Frontal cortex (tissue), 4 donors: ENCODE results near the gene SERPINB1. TPM values are rescaled to one million over a fixed set of nuclear protein-coding genes. Genes with fewer than 3 reads are reported as not detected.

Experiments
- DNase-seq, 2 donors: peaks; one replicate each; pipeline ENCODE4 v3.0.0; 2012; ENCODE audit warnings: low spot score in 2 of 2
- FAIRE-seq: peaks from 2 replicates; lab custom pipeline; 2012; peaks lifted over from hg19 to GRCh38; lab: Jason Lieb, UNC
- total RNA-seq: library from RNA; depleted of rRNA; stranded (reverse); fragments of >200 nt; gene quantifications from one replicate; pipeline ENCODE4 v1.2.3, GENCODE V29; 2014
- donor health status: control.
- donor health status: control.
- donor health status: control.

The SERPINB1 gene
- total RNA-seq, 1 donor from 2014 or later, result 3.3 TPM

DNA sequence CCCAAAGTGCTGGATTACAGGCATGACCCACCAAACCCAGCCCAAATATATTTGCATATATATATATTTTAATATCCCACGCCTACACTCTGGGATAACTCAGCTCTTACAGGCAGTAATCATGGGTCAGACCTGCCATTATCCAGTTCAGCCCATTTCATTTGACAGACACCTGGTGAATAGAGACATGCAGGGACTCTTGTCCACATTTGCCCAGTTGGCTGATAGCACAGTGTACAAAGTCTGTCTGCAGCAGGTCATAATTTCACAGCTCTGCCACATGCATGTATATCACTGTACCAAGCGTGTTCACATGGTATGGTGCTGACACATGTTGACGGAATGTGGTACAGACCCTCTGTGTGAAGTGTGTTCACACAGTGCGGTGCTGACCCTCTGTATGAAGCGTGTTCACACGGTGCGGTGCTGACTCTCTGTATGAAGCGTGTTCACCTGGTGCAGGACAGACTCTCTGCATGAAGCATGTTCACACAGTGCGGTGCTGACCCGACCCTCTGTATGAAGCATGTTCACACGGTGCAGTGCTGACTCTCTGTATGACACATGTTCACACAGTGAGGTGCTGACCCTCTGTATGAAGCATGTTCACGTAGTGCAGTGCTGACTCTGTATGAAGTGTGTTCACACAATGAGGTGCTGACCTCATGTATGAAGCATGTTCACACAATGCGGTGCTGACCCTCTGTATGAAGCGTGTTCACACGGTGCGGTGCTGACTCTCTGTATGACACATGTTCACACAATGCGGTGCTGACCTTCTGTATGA lies 10.3 kb upstream of the SERPINB1 start:
- DNase-seq (no peak), FAIRE-seq (no peak)

DNA sequence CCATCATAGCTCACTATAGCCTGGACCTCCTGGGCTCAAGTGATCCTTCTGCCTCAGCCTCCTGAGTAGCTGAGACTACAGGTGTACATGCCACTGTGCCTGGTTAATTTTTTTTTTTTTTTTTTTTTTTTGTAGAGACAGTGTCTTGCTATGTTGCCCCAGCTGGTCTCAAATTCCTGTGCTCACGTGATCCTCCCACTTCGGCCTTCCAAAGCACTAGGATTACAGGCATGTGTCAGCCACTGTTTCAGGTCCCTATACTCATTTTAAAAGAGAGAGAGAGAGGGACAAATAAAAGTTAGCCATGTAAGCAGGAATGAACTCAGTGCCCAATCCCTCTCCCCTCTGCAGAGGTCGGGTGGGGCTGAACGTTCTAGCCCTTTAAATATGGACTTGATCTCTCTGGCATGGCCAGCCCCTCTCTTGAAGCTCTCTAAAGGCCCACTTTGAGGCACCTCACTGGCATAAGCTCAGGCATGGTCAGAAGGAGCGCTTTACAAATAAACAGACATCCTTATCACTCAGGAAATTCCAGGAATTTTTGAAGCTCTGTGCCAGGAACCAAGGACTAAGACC lies 9.0 kb upstream of the SERPINB1 start:
- FAIRE-seq (no peak), DNase-seq (no peak)

DNA sequence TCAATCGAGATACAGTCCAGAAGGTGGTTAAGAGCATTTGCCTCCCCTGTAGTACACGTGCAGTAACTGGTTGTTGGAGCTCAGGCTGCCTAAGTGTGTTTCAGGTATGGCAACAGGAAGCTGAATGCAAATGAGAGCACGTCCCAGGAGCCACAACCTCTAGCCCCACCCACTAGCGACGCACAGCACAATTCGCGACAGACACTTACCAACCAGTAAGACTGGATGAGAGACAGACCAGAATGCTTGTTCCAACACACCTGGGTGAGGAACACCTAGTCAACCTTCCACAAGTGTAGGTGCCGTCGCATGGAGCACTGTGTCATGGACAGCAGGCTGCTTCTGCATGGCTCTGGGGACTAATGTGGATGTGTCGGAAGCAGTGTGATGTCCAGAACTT lies 7.2 kb upstream of the SERPINB1 start:
- DNase-seq, result no peak
- no peak for FAIRE-seq

DNA sequence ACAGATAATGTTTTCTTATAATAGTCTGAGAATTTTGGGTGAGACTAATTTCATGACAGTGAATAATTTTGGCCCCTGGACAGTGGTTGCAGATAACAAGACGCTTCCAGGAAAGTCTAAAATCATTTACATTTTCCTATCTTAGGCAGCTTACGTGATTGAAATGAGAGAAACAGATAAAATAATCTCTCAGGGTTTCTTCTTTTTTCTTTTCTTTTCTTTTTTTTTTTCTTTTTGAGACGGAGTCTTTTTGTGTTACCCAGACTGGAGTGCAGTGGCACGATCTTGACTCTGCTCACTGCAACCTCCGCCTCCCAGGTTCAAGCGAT lies 4.2 kb upstream of the SERPINB1 start:
- FAIRE-seq (no peak), DNase-seq (no peak)

DNA sequence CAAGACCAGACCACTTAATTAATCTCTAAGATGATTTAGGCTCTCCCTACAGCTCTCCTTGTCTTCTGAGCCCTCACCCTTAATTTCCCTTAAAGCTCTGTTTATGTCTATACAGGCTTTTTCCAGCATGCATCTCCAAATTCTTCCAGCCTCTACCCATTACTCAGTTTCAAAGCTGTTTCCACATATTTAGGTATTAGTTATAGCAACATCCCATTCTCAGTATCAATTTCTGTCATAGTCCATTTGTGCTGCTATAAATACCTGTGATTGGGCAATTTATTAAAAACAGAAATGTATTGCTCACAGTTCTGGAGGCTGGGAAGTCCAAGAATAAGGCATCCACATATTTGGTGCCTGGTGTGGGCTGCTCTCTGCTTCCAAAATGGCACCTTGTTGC lies 2.3 kb upstream of the SERPINB1 start:
- FAIRE-seq, result no peak
- DNase-seq, result no peak

DNA sequence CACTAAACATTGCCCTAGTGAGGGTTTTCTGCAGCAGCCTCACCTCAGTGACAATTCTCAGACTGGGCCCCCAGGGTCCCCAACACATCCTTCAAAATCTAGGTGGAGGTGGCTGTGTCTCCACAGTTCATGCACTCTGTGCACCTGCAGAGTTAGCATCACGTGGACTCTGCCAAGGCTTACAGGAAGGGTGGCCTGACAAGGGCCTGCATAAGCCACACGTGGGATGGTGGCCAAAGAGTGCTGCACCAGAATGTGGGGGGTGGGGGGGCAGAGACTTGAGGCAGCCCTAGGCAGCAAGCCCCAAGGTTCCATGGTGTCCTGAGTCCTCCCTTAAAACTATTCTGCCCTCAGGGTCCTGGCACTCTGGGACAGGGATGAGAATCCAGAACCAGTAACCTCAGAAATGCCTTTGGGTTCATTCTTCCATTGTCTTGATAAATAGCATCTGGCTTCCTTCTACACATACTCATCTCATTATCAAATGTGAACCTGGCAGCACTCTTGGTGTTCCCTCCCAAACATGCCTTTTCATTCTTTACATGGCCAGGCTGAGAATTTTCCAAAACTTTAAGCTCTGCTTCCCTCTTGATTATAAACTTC lies 1.6 kb upstream of the SERPINB1 start:
- FAIRE-seq, result no peak
- DNase-seq, result no peak

DNA sequence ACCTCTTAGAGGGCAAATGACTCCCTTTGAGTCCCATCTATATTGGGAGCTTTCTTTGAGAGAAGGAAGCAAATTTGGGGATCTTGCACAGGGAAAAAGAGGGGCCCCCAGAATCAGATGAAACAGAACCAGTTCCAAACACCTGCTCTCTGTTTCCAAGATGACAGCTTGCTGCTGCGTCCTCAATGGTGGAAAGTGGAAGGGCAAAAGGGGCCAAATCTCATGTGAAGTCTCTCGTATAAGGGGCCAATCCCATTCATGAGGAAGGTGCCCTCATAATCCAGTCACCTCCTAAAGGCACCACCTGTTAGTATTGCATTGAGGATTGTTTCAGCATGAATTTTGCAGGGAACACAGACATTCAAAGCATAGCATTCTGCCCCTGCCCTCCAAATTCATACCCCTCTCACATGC lies 483 bp upstream of the SERPINB1 start:
- DNase-seq (no peak), FAIRE-seq (no peak)

DNA sequence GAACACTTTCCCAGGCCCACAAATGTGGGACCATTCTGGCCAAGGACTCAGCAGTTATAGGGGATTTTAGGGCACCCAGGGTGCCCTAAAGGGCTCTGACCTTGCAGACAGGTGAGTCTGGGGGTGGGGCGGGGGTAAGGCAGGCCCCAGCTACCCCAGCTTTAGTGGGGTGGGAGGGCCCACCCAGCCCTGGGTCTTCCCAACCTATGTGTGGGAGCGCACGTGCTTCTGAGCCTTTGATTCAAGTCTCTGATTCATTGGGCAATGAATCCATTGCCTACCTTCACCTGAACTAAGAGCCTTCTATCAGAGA lies 958 bp downstream of the SERPINB1 start:
- DNase-seq, result no peak
- no peak for FAIRE-seq

DNA sequence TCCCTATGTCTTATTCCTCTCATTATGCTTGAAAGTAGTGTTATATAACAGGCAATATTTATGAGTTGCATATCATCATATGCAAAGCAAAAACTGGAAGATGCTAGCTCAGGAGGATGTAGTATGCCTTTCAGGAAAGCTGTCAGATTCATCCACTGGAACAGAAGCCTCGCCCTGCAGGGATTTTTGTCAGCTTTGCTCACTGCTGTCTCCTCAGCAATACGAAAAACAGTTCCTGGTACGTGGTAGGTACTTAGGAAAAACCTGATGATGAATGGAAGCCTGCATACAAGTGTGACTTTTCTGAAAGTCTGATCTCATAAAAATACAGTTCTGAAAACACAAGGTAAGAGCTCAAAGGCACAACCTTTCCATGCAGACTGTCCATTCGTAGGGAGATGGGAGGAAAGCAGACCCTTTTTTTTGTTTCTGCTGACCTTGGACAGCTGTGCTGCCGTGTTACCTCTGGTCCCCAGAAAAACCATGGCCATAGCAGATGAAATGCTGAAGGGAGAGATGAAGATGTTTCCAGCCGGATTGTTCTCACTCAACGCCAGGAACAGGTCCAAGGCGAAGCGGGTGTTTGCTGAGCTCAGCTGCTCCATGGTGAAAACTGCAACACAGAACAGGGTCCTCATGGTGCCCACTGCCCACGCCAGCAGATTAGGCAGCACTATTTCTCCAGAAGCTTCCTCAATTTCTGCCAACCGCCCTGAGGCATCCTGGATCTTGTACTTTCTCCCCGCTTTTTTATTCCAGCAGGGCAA lies 1.5 kb downstream of the SERPINB1 start:
- FAIRE-seq (no peak), DNase-seq (no peak)

DNA sequence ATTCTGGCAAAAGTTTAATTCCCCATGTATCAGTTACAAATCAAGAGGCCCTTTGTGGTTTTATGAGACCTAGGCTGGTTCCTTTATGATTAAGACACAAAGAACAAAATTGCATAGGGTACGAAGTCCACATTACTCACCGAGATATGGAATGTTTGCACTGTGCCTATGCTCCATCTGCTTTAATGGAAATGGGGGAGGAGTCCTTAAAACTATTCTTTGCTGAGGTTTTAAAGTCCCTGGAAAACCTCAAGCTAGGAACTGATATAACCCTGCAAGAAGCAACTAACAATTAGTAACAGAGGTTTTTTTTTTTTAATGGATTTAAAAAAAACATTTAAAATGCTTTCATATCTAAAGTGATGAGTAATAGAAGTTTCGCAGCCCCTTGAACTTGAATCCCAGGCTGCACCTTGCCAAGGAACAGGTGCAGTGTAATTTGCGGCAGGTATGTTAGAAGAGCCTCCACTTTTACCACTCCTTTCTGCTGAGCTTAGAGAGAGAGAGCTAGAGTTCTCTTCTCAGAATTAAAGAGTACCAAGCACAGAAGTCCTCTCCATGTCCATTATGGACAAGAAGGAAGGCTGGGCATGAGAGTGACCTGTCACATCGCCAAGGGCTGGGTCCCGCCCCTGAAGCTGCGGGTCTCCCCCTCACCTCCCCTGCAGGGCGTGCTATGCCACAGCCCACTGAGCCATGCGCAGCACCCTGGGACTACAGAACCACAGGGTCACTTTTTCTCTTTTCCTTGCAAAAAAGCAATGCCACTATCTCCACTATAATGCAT lies 2.3 kb downstream of the SERPINB1 start:
- FAIRE-seq (no peak), DNase-seq (no peak)

DNA sequence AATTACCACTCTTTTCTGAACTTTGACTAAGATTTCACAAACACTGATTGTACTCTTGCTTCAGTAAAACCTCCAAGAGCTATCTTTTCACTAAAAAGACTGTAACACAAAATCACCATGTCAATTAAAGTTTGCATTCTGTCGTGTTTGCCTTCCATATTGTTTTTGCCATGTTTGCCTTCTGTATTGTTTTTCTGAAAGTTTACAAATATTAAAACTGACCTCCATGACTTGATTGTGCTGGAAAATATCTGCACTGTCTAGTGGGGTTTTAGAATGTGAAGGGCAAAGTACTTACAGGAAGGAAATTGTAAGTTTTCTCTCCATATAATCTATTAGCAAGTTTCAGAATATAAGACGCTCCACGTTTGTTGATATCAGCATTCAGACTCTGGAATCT lies 3.4 kb downstream of the SERPINB1 start:
- no peak for DNase-seq
- no peak for FAIRE-seq

DNA sequence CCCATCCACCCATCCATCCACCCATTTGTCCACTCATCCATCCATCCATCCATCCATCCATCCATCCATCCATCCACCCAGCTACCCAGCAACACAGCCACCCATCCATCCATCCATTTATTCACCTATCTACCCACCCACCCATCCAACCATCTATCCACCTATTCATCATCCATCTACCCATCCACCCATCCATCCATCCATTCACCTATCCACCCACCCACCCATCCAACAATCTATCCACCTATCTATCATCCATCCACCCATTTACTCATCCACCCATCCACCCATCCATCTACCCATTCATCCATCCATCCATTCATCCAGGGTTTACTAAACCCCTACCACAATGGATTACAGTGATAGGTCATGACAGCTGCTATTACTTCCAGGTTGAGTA lies 7.4 kb downstream of the SERPINB1 start:
- DNase-seq, result no peak
- no peak for FAIRE-seq

DNA sequence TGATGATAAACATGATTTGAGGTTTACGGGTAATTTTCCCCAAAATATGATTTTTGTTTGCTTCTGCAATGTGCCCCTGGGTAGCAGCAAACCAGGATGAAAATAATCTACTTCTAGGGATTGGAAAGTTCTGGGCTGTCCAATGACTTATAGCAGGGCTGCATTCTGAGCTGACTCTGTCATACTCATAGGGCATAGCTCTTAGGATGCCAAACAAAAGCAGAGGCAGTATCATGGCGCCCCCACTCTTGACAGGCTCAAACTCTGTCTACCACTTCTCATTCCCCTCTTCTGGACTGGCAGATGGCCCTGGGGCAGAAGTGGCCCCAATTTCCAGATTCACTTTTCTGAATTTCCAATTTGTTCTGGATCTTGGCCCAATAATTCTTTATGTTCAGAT lies 10.3 kb downstream of the SERPINB1 start:
- FAIRE-seq (no peak), DNase-seq (no peak)

DNA sequence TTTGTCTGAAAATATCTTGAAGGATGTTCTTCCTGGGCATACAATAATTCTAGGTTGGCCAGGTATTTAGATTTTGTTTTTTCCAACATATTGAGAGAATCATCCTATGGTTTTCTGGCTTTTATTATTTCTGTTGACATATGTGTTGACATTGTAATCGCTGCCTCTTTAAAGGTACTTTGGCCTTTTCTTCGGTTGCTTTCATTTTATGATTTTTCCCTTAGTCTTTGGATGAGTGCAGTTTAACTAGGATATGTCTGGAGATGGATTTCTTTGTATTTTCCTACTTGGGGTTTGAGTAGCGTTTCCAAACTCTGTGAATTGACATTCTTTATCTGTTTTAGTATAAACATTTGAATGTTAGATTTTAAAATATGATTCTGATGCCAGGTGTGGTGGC lies 11.5 kb downstream of the SERPINB1 start:
- FAIRE-seq (no peak), DNase-seq (no peak)

DNA sequence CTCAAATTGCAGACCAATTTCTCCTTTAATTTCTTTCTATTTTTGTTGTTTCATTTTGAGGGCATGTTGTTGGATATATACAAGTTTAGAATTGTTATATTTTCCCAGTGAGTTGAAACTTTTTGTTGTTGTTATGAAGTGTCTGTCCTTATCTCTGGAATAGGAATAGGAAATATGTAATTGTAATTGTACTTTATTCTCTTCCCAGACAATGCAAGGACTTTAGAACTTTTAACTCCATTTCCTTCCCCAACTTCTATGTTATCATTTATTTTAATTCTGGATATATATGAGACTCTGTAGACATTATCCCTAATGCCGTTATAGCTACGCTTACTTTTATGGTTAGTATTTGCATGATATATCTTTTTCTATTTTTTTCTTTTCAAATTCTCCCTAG lies 12.4 kb downstream of the SERPINB1 start:
- DNase-seq, result no peak
- FAIRE-seq, result no peak

DNA sequence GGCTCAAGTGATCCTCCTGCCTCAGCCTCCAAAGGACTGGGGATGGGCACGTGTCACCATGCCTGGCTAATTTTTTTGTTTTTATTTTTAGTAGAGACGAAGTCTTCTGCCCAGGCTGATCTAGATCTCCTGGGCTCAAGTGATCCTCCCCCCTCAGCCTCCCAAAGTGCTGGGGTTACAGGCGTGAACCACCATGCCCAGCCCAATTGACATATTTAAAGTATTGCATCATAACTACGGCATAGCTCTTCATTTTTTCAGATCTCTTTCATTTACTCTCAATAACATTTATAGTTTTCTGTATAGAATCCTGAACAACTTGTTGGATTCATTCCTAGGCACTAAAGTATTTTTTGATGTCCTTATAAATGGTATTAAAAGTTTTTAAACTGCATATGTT lies 13.0 kb downstream of the SERPINB1 start:
- no peak for DNase-seq
- FAIRE-seq, result no peak

DNA sequence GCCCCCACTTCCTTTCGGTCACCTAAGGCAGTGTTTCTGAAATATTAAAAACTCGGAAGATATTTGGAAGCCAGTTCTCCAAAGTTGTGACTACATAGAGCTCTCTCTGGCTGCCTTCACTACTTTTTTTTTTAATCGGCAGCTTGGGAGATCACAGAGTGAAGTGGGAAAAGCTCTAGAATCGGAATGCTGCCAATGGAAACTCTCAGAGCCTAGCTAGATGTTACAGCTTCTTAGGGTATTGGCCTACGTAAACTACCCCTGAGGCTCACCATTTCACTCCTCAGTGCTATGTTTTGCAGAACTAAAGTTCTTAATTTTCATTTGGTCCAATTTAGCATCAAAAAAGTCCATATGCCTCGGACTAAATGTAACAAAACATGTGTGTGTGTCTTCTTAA lies 14.5 kb downstream of the SERPINB1 start:
- DNase-seq (no peak), FAIRE-seq (no peak)

DNA sequence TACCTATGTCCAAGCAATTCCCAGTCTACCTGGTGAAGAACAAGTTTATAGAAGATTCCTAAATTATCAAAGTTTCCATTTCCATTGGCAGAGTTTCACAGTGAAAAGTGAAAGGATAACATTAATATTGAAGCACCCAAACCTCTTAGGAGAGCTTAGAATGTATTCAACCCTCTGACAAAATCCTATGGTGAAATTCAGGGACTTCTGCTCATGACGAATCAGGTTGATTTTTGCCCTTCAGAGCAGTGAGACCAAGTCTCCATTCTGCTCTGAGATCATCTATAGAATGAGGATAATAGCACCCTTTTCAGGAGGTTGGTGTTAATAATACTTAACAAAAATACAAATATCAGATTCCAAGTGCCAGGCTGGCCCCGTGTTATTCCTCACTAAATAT lies 15.5 kb downstream of the SERPINB1 start:
- no peak for FAIRE-seq

DNA sequence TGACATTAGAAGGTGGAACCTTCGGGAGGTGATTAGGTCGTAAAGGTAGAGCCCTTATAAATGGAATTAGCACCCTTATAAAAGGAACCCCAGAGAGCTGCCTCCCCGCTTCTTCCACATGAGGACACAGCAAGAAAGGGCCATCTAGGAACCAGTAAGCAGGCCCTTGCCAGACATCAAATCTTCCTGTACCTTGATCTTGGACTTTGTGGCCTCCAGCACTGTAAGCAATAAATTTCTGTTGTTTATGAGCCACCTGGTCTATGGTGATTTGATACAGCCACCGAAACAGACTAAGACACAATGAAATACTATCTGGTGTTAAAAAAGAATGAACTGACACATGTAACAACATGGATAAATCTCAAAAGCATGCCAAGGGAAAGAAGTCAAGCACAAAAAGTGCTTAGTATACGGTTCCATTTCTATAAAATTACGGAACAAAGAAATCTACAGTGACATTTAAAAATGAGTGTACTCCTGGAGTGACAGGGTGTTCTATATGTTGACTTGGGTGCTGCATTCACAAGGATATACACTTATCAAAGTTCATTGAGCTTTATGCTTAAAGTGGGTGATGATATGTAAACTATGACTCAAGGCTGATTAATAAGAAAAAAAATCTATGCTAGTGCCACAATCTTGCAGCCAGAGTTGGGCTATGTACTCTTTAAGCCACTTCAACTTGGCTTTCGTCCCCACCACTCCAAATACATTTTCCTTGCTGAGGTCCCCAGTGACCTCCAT lies 18.4 kb downstream of the SERPINB1 start:
- FAIRE-seq (no peak), DNase-seq (no peak)

More for the DNA sequence above, 15.5 kb downstream of the SERPINB1 start:
- DNase-seq, result no peak

DNA sequence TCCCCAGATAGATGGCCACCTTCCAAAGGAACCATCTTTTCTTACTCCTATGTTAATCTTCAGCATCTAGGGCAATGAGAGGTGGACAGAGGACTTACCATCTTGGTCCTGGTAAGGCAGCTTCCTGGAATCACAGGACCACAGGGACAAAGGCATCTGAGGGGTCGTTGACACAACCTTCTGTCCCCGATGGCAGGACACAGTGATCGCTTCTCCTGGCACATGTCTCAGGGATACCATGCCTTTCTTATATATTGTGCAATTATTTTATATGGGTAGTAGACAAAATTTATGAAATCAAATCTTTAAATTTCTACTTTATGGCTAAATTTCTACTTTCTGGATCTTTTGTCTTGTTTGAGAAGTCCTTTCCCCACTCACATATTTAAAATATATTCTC lies 20.1 kb downstream of the SERPINB1 start:
- no peak for DNase-seq

More for the DNA sequence above, 20.1 kb downstream of the SERPINB1 start:
- no peak for FAIRE-seq
